Measurements from ENCODE around the gene IBSP. TPM values are rescaled to one million over a fixed set of nuclear protein-coding genes. Genes with fewer than 3 reads are reported as not detected.

Gene IBSP
- total RNA-seq, 1 experiment from 2014 or later, result not detected

DNA sequence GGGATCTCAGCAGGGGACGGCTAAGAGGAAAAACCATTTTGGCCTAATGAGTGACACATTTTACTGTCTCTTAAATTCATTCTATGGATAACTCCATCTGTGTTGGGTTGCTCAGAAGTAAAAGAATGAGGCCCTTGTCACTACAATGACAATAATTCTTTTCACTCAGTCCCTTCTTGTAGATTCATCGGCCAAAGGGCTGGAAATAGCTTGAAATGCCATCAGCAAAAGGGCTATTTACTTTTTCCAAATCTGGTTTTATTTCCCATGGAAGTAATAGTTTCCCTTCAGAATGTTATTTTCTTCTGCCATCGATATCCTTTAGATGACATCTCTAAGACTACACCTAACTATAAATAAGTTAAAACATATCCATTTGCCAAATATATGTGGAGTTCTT lies 40.8 kb downstream of the IBSP start:
- ChIA-PET CTCF (no interaction called here), POLR2A (no interaction called here)
- H3K9me3 ChIP-seq (ENCODE audit: control insufficient read depth, insufficient read depth, low read depth, low read length), result no peaks in the 10 kb centered on the region
- H3K4me1 ChIP-seq (ENCODE audit: control insufficient read depth, insufficient read depth, low read length), result no peaks in the 10 kb centered on the region
- no peak for ATAC-seq
- no peak for TF ChIP-seq TCF7L2 (IDR thresholded peaks at IDR 0.05; ENCODE audit: low read depth, low read length)
- no peak for TF ChIP-seq POLR2AphosphoS5 (IDR thresholded peaks at IDR 0.05; ENCODE audit: low read depth, low read length)
- TF ChIP-seq, protein P1, sequence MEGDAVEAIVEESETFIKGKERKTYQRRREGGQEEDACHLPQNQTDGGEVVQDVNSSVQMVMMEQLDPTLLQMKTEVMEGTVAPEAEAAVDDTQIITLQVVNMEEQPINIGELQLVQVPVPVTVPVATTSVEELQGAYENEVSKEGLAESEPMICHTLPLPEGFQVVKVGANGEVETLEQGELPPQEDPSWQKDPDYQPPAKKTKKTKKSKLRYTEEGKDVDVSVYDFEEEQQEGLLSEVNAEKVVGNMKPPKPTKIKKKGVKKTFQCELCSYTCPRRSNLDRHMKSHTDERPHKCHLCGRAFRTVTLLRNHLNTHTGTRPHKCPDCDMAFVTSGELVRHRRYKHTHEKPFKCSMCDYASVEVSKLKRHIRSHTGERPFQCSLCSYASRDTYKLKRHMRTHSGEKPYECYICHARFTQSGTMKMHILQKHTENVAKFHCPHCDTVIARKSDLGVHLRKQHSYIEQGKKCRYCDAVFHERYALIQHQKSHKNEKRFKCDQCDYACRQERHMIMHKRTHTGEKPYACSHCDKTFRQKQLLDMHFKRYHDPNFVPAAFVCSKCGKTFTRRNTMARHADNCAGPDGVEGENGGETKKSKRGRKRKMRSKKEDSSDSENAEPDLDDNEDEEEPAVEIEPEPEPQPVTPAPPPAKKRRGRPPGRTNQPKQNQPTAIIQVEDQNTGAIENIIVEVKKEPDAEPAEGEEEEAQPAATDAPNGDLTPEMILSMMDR (IDR thresholded peaks at IDR 0.05), result no peak
- no peak for TF ChIP-seq SIN3A (IDR thresholded peaks at IDR 0.05; ENCODE audit: borderline replicate concordance, insufficient read depth, low read depth, low read length)
- TF ChIP-seq, protein P2, sequence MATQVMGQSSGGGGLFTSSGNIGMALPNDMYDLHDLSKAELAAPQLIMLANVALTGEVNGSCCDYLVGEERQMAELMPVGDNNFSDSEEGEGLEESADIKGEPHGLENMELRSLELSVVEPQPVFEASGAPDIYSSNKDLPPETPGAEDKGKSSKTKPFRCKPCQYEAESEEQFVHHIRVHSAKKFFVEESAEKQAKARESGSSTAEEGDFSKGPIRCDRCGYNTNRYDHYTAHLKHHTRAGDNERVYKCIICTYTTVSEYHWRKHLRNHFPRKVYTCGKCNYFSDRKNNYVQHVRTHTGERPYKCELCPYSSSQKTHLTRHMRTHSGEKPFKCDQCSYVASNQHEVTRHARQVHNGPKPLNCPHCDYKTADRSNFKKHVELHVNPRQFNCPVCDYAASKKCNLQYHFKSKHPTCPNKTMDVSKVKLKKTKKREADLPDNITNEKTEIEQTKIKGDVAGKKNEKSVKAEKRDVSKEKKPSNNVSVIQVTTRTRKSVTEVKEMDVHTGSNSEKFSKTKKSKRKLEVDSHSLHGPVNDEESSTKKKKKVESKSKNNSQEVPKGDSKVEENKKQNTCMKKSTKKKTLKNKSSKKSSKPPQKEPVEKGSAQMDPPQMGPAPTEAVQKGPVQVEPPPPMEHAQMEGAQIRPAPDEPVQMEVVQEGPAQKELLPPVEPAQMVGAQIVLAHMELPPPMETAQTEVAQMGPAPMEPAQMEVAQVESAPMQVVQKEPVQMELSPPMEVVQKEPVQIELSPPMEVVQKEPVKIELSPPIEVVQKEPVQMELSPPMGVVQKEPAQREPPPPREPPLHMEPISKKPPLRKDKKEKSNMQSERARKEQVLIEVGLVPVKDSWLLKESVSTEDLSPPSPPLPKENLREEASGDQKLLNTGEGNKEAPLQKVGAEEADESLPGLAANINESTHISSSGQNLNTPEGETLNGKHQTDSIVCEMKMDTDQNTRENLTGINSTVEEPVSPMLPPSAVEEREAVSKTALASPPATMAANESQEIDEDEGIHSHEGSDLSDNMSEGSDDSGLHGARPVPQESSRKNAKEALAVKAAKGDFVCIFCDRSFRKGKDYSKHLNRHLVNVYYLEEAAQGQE (IDR thresholded peaks at IDR 0.05; ENCODE audit: insufficient read depth in 1 of 2, low read depth in 2 of 2, low read length in 1 of 2), result no peak
- H3K27ac ChIP-seq (ENCODE audit: low read length), result no peak overlapping the region
- no peaks in the 10 kb centered on the region for H3K36me3 ChIP-seq (ENCODE audit: control insufficient read depth, insufficient read depth, low read length)
- in situ Hi-C loops (cut with HindIII; ENCODE audit: low pct_unique_long_range_greater_than_20kb, low sequenced_read_pairs), result no loop called here
- H3K4me3 ChIP-seq (ENCODE audit: low read depth in 2 of 2, low read length in 2 of 2), result no peak overlapping the region
- intact Hi-C loops (cut with micrococcal nuclease; ENCODE audit: unreplicated experiment), result no loop called here
- BruUV-seq (replicated peaks), result no TSS peak
- no peak for DNase-seq (ENCODE audit: low read depth, low spot score)
- H3K27me3 ChIP-seq (ENCODE audit: control insufficient read depth, insufficient read depth, low read length), result no peaks in the 10 kb centered on the region; the same call in 1 of the 2 replicates

- no peaks in the 10 kb centered on the region for H3K36me3 ChIP-seq (ENCODE audit: control insufficient read depth, insufficient read depth, low read length)
- intact Hi-C loops (cut with micrococcal nuclease; ENCODE audit: unreplicated experiment), result no loop called here
- POLR2A ChIA-PET, result no interaction called here
- in situ Hi-C loops (cut with HindIII; ENCODE audit: low pct_unique_long_range_greater_than_20kb, low sequenced_read_pairs), result no loop called here
- CTCF ChIA-PET, result no interaction called here
- ATAC-seq (no peak), DNase-seq (ENCODE audit: low read depth, low spot score) (no peak)
- no peaks in the 10 kb centered on the region for H3K4me1 ChIP-seq (ENCODE audit: control insufficient read depth, insufficient read depth, low read length)
- BruUV-seq (replicated peaks), result no TSS peak
- H3K27me3 ChIP-seq (ENCODE audit: control insufficient read depth, insufficient read depth, low read length), result peaks cover 4% of the 10 kb centered on the region
- H3K4me3 ChIP-seq (ENCODE audit: low read depth in 2 of 2, low read length in 2 of 2), result no peak overlapping the region
- H3K9me3 ChIP-seq (ENCODE audit: control insufficient read depth, insufficient read depth, low read depth, low read length), result no peaks in the 10 kb centered on the region
- H3K27ac ChIP-seq (ENCODE audit: low read length), result no peak overlapping the region
- TF ChIP-seq SIN3A (IDR thresholded peaks at IDR 0.05; ENCODE audit: borderline replicate concordance, insufficient read depth, low read depth, low read length) (no peak), TCF7L2 (IDR thresholded peaks at IDR 0.05; ENCODE audit: low read depth, low read length) (no peak), POLR2AphosphoS5 (IDR thresholded peaks at IDR 0.05; ENCODE audit: low read depth, low read length) (no peak)
- TF ChIP-seq, protein P2 (IDR thresholded peaks at IDR 0.05; ENCODE audit: insufficient read depth in 1 of 2, low read depth in 2 of 2, low read length in 1 of 2), result no peak
- TF ChIP-seq, protein P1 (IDR thresholded peaks at IDR 0.05), result no peak
Observed at GRCh38 chr4:87843936-87844335, 44.6 kb downstream of the IBSP start.
